CD4-positive, CD25-positive, alpha-beta regulatory T cell (primary cell): Measurements from ENCODE around the gene LMLN. TPM values are rescaled to one million over a fixed set of nuclear protein-coding genes. Genes with fewer than 3 reads are reported as not detected.
"Not testable (repeated sequence)": the region's sequence is repeated elsewhere in the genome, so short reads cannot be mapped to it uniquely, and the experiment has no call there.

ENCODE experiments used
- ATAC-seq, 2 donors: fragments of 150-1000 bp; cut with Tn5 transposase; one replicate each; pipeline ENCODE4 v1.10.0; 2021; ENCODE audit warnings: low read depth in 2 of 2, moderate number of reproducible peaks in 2 of 2, moderate library complexity in 1 of 2
- DNase-seq, 3 donors: peaks; one replicate each; pipeline versions ENCODE4 v3.0.0 to v3.0.0-alpha.2; 2012 to 2022; ENCODE audit warnings: mixed read lengths in 1 of 3
- H3K27ac ChIP-seq: one replicate; pipeline ENCODE4 v1.7.0; 2013; ENCODE audit warnings: mild to moderate bottlenecking, low read length; ENCODE audit not compliant: insufficient read depth, poor library complexity, severe bottlenecking
- H3K27me3 ChIP-seq: one replicate; pipeline ENCODE4 v1.7.0; 2013; ENCODE audit warnings: low read length; ENCODE audit not compliant: control insufficient read depth, insufficient read depth
- H3K36me3 ChIP-seq: one replicate; pipeline ENCODE4 v1.7.0; 2013; ENCODE audit warnings: mild to moderate bottlenecking, low read length, moderate library complexity; ENCODE audit not compliant: control insufficient read depth, insufficient read depth
- H3K4me1 ChIP-seq: 2 replicates; pipeline ENCODE4 v1.7.0; 2013; ENCODE audit warnings: mild to moderate bottlenecking, low read length; ENCODE audit not compliant: insufficient read depth, control insufficient read depth, poor library complexity, severe bottlenecking
- H3K4me3 ChIP-seq: one replicate; pipeline ENCODE4 v1.7.0; 2013; ENCODE audit warnings: low read depth, mild to moderate bottlenecking, low read length, moderate library complexity
- H3K9me3 ChIP-seq, 2 experiments: 1 replicate in 1 of 2; 2 replicates in 1 of 2; pipeline ENCODE4 v1.7.0; 2013; ENCODE audit warnings: low read length in 2 of 2, mild to moderate bottlenecking in 1 of 2, moderate library complexity in 1 of 2; ENCODE audit not compliant: control insufficient read depth in 2 of 2
- H3K27ac Mint-ChIP-seq, 3 donors: one replicate each; pipeline ENCODE4 v1.8.0; 2020 to 2022; ENCODE audit warnings: mild to moderate bottlenecking in 3 of 3, mixed read lengths in 3 of 3, moderate library complexity in 2 of 3
- H3K27me3 Mint-ChIP-seq: one replicate; pipeline ENCODE4 v1.8.0; 2022; ENCODE audit warnings: mild to moderate bottlenecking, mixed read lengths
- H3K36me3 Mint-ChIP-seq: one replicate; pipeline ENCODE4 v1.8.0; 2020; ENCODE audit warnings: mixed read lengths
- H3K4me1 Mint-ChIP-seq, 4 donors: one replicate each; pipeline ENCODE4 v1.8.0; 2020 to 2022; ENCODE audit warnings: mixed read lengths in 4 of 4, mild to moderate bottlenecking in 1 of 4
- H3K4me3 Mint-ChIP-seq, 4 donors: one replicate each; pipeline ENCODE4 v1.8.0; 2020 to 2022; ENCODE audit warnings: mild to moderate bottlenecking in 4 of 4, mixed read lengths in 4 of 4, moderate library complexity in 3 of 4
- H3K9me3 Mint-ChIP-seq, 7 donors: one replicate each; pipeline ENCODE4 v1.8.0; 2020 to 2022; ENCODE audit warnings: mixed read lengths in 7 of 7, mild to moderate bottlenecking in 3 of 7, moderate library complexity in 2 of 7
- polyA plus RNA-seq, 4 donors: library from polyadenylated mRNA; unstranded; fragments of 300-500 nt; fragmentation: Illumina TruSeq; gene quantifications; one replicate each; pipeline ENCODE4 v1.2.3, GENCODE V29; 2021
- total RNA-seq: library from RNA; stranded (reverse); gene quantifications from one replicate; pipeline ENCODE4 v1.2.3, GENCODE V29; 2022

Gene LMLN
- total RNA-seq (2.5 TPM), polyA plus RNA-seq (1 to 10 TPM in 3 of 4 donors, under 1 TPM in 1; 0.57 to 2.3 (median 1.4) TPM)

GRCh38 chr3:197959891-197960693 is at the start of gene LMLN:
Gene LMLN, plus strand, starts transcription at chr3:197960217. Its CDS starts 29 bp downstream, at chr3:197960246.
- Mint-ChIP-seq H3K4me1 (peaks cover 22 to 56% (median 36%) of the 10 kb centered on the region in 4 donors), H3K4me3 (peak within 1 kb of the TSS; percentile 86 to 93 (median 90)), H3K9me3 (no peaks in the 10 kb centered on the region), H3K27ac (peak within 1 kb of the TSS; percentile 87 to 97 (median 96)), H3K27me3 (peaks cover 4% of the 10 kb centered on the region), H3K36me3 (peaks cover 19% of the 10 kb centered on the region)
- Histone ChIP-seq H3K27ac (peak within 1 kb of the TSS; percentile 80), H3K4me1 (peaks cover 34% of the 10 kb centered on the region), H3K27me3 (no peaks in the 10 kb centered on the region), H3K9me3 (no peaks in the 10 kb centered on the region), H3K4me3 (peak within 1 kb of the TSS; percentile 89), H3K36me3 (peaks cover 21% of the 10 kb centered on the region)
- DNase-seq (peak; percentile 93 to 98 (median 96)), ATAC-seq (peak; percentile 96 to 97)

DNA sequence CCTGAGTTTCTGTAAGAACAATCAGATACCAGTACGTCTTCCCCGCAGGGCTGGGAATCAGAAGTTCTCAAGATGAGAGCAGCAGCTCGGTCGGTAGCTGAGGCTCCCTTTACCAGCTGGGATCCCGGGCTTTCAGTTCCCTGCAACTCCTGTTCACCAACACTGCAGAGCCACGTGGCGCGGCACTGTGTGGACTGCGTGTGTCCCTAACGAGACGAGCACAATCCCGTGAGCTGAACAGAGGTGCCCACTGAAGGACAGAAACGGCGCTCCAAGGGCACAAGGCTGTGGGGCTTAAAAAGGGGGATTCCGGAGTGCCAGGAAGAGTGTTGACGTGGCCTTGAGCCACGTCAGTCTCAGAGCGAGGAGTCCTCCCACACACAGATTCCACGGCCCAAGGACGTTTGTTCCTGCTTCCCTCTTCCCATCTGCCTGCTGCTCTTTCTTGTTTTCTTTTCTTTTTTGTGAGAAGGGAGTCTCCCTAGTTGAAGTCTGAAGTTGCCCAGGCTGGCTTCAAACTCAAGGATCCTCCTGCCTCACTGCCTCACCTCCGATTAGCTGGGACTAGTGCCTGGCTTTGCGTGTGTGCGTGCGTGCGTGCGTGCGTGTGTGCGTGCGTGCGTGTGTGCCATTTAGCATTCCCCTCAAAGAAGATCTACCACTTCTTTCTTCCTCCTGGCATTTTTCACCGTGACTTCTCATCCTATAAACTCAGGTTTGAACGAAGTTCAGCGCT is 47.1 kb upstream of the LMLN start:
- peaks cover 3% of the 10 kb centered on the region for H3K36me3 Mint-ChIP-seq
- Histone ChIP-seq H3K4me1 (no peaks in the 10 kb centered on the region), H3K27ac (no peak overlapping the region), H3K36me3 (no peaks in the 10 kb centered on the region), H3K4me3 (no peak overlapping the region), H3K27me3 (no peaks in the 10 kb centered on the region), H3K9me3 (no peaks in the 10 kb centered on the region)
- no peak for ATAC-seq
- H3K4me3 Mint-ChIP-seq, result no peak overlapping the region
- no peaks in the 10 kb centered on the region for H3K4me1 Mint-ChIP-seq
- no peak for DNase-seq
- H3K27ac Mint-ChIP-seq, result no peak overlapping the region
- no peaks in the 10 kb centered on the region for H3K9me3 Mint-ChIP-seq
- no peaks in the 10 kb centered on the region for H3K27me3 Mint-ChIP-seq

- H3K36me3 Mint-ChIP-seq, result no peaks in the 10 kb centered on the region
- H3K9me3 ChIP-seq, result no peaks in the 10 kb centered on the region
- no peak for DNase-seq
- H3K4me3 ChIP-seq, result no peak overlapping the region
- ATAC-seq, result no peak
- no peak overlapping the region for H3K4me3 Mint-ChIP-seq
- no peak overlapping the region for H3K27ac Mint-ChIP-seq
- no peaks in the 10 kb centered on the region for H3K36me3 ChIP-seq
- H3K9me3 Mint-ChIP-seq, result no peaks in the 10 kb centered on the region
- no peak overlapping the region for H3K27ac ChIP-seq
- H3K27me3 Mint-ChIP-seq, result no peaks in the 10 kb centered on the region
- H3K27me3 ChIP-seq, result no peaks in the 10 kb centered on the region
- no peaks in the 10 kb centered on the region for H3K4me1 Mint-ChIP-seq
- no peaks in the 10 kb centered on the region for H3K4me1 ChIP-seq
These were observed 46.2 kb upstream of the LMLN start for GRCh38 chr3:197913641-197914380.

GRCh38 chr3:197921429-197922275 is 38.4 kb upstream of the LMLN start:
- ATAC-seq, H3K36me3 ChIP-seq, DNase-seq, H3K4me1 ChIP-seq, H3K9me3 ChIP-seq, H3K27ac ChIP-seq, H3K4me3 Mint-ChIP-seq, H3K9me3 Mint-ChIP-seq, H3K27me3 Mint-ChIP-seq, H3K27ac Mint-ChIP-seq, H3K4me3 ChIP-seq, H3K27me3 ChIP-seq, H3K4me1 Mint-ChIP-seq: not testable (repeated sequence)
- H3K36me3 Mint-ChIP-seq, result peaks cover 18% of the 10 kb centered on the region

GRCh38 chr3:197926418-197926817 is 33.6 kb upstream of the LMLN start:
- Mint-ChIP-seq H3K27me3 (no peaks in the 10 kb centered on the region), H3K4me1 (no peaks in the 10 kb centered on the region), H3K9me3 (peaks cover 0 to 4% (median 1%) of the 10 kb centered on the region in 7 donors), H3K27ac (no peak overlapping the region), H3K36me3 (peaks cover 31% of the 10 kb centered on the region), H3K4me3 (no peak overlapping the region)
- Histone ChIP-seq H3K36me3 (no peaks in the 10 kb centered on the region), H3K27ac (no peak overlapping the region), H3K9me3 (no peaks in the 10 kb centered on the region), H3K4me1 (no peaks in the 10 kb centered on the region), H3K27me3 (no peaks in the 10 kb centered on the region), H3K4me3 (no peak overlapping the region)
- no peak for DNase-seq
- ATAC-seq, result no peak

DNA sequence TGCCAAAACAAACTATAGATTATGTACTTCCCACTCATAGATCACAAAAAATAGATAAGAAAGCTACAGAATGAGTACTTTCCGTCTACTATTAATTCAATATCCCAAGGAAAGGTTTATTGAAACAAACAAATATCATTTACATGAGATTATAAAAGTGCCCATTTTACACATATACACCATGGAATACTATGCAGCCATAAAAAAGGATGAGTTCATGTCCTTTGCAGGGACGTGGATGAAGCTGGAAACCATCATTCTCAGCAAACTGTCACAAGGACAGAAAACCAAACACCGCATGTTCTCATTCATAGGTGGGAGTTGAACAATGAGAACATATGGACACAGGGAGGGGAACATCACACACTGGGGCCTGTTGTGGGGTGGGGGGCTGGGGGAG is 32.4 kb upstream of the LMLN start:
- DNase-seq, H3K27ac Mint-ChIP-seq, H3K9me3 Mint-ChIP-seq, H3K4me3 ChIP-seq, H3K9me3 ChIP-seq, H3K4me1 ChIP-seq, H3K27me3 ChIP-seq, H3K36me3 ChIP-seq, H3K4me1 Mint-ChIP-seq, H3K4me3 Mint-ChIP-seq, ATAC-seq, H3K27ac ChIP-seq, H3K27me3 Mint-ChIP-seq: not testable (repeated sequence)
- peaks cover 26% of the 10 kb centered on the region for H3K36me3 Mint-ChIP-seq

- no peaks in the 10 kb centered on the region for H3K4me1 Mint-ChIP-seq
- H3K27me3 ChIP-seq, result no peaks in the 10 kb centered on the region
- H3K9me3 ChIP-seq, result no peaks in the 10 kb centered on the region
- H3K36me3 ChIP-seq, result no peaks in the 10 kb centered on the region
- H3K27ac ChIP-seq, result no peak overlapping the region
- H3K4me3 ChIP-seq, result no peak overlapping the region
- ATAC-seq (no peak), DNase-seq (no peak)
- H3K4me1 ChIP-seq, result no peaks in the 10 kb centered on the region
- H3K4me3 Mint-ChIP-seq, result peak overlapping the region in 1 of 4 donors; percentile 23
- H3K27ac Mint-ChIP-seq, result no peak overlapping the region
- no peaks in the 10 kb centered on the region for H3K9me3 Mint-ChIP-seq
- no peaks in the 10 kb centered on the region for H3K27me3 Mint-ChIP-seq
- peaks cover 4% of the 10 kb centered on the region for H3K36me3 Mint-ChIP-seq
These were observed 23.1 kb upstream of the LMLN start for GRCh38 chr3:197936819-197937384.
